Fibroblast of lung (primary cell): ENCODE measurements around the gene COBL. TPM values are rescaled to one million over a fixed set of nuclear protein-coding genes. Genes with fewer than 3 reads are reported as not detected.

Experiments
- DNase-seq, 2 donors: peaks; one replicate each; pipeline versions ENCODE4 v3.0.0 to v3.0.0-alpha.2; 2010; ENCODE audit warnings: low read depth in 2 of 2
- H2AFZ ChIP-seq: 2 replicates; pipeline ENCODE4 v1.5.1; 2012; ENCODE audit warnings: low read length, control low read depth, inconsistent platforms
- H3K27ac ChIP-seq: 2 replicates; pipeline ENCODE4 v1.5.1; 2011; ENCODE audit warnings: low read length, control low read depth; ENCODE audit not compliant: insufficient read depth
- H3K27me3 ChIP-seq: 2 replicates; pipeline ENCODE4 v1.5.1; 2011; ENCODE audit warnings: mild to moderate bottlenecking, low read length; ENCODE audit not compliant: control insufficient read depth, insufficient read depth
- H3K36me3 ChIP-seq: 2 replicates; pipeline ENCODE4 v1.5.1; 2011; ENCODE audit warnings: low read length; ENCODE audit not compliant: control insufficient read depth, insufficient read depth
- H3K4me1 ChIP-seq: 2 replicates; pipeline ENCODE4 v1.5.1; 2011; ENCODE audit warnings: low read length; ENCODE audit not compliant: control insufficient read depth, insufficient read depth; ENCODE audit errors: extremely low read depth
- H3K4me2 ChIP-seq: 2 replicates; pipeline ENCODE4 v1.5.1; 2011; ENCODE audit warnings: low read length, control low read depth; ENCODE audit not compliant: insufficient read depth; ENCODE audit errors: extremely low read depth
- H3K4me3 ChIP-seq, 4 experiments: fragments of 200-600 bp in 1 of 4; sonication (generic) in 1 of 4; replicated peaks in 1 of 4; 2 replicates each; pipeline ENCODE4 v1.5.1; 2011 to 2016; ENCODE audit warnings: low read length in 4 of 4, low read depth in 3 of 4, mild to moderate bottlenecking in 3 of 4, control low read depth in 2 of 4, inconsistent platforms in 1 of 4, mixed read lengths in 1 of 4; ENCODE audit not compliant: insufficient read depth in 1 of 4; ENCODE audit errors: control extremely low read depth in 1 of 4
- H3K79me2 ChIP-seq: 2 replicates; pipeline ENCODE4 v1.5.1; 2012; ENCODE audit warnings: mild to moderate bottlenecking, low read length, inconsistent platforms; ENCODE audit not compliant: control insufficient read depth, insufficient read depth
- H3K9ac ChIP-seq: 2 replicates; pipeline ENCODE4 v1.5.1; 2011; ENCODE audit warnings: mild to moderate bottlenecking, low read length, control low read depth; ENCODE audit not compliant: insufficient read depth
- H3K9me3 ChIP-seq: 2 replicates; pipeline ENCODE4 v1.5.1; 2012; ENCODE audit warnings: low read depth, low read length; ENCODE audit not compliant: control insufficient read depth, insufficient read depth
- H4K20me1 ChIP-seq: 2 replicates; pipeline ENCODE4 v1.5.1; 2011; ENCODE audit warnings: low read length; ENCODE audit not compliant: control insufficient read depth, insufficient read depth; ENCODE audit errors: extremely low read depth
- EZH2 ChIP-seq: IDR thresholded peaks from 2 replicates; pipeline ENCODE4 v1.5.1; 2012; ENCODE audit warnings: low read length, control low read depth, mild to moderate bottlenecking; ENCODE audit errors: missing control alignments
- polyA plus RNA-seq, 2 donors: library from polyadenylated mRNA; depleted of rRNA in 1 of 2; stranded (reverse) in 1 of 2; unstranded in 1 of 2; fragments of >200 nt; gene quantifications; 2 replicates each; pipeline ENCODE4 v1.2.1, GENCODE V29; 2011 to 2012; ENCODE audit warnings: missing spikeins in 1 of 2
- total RNA-seq: library from RNA; depleted of rRNA; stranded (reverse); fragments of >200 nt; gene quantifications from 2 replicates; pipeline ENCODE4 v1.2.1, GENCODE V29; 2014
- TF ChIP-seq, protein P1 (sequence below), 2 donors: IDR thresholded peaks in 1 of 2; conservative IDR thresholded peaks in 1 of 2; 1 replicate in 1 of 2; 2 replicates in 1 of 2; pipeline ENCODE4 v1.5.1; 2011 to 2012; ENCODE audit warnings: low read length in 2 of 2, control low read depth in 1 of 2, inconsistent platforms in 1 of 2, low read depth in 1 of 2, mild to moderate bottlenecking in 1 of 2

COBL gene
- total and polyA plus RNA-seq, 2 donors (not counting 1 experiment from before 2014, with no cell fraction given), result 0.10 to 0.33 TPM

DNA sequence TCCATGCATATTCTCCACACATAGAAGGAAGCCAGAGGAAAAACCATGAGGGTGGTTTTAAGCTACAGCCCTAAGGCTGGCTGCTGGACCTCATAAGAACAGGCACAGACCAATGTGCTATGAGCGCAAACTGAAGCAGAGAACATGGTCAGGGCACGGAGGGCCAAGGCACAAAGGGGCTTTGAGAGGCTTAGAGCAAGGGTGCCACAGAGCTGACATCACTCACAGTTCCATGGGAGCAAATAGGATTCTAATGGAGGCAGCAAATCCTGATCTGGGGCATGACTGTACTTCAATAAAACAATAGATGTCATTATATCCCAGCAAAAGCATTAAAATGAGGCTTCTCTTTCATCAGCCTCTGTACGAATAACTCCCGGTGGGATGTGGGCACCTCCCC, 162.4 kb downstream of the COBL start:
- H3K4me3 ChIP-seq, result no peak overlapping the region
- no peak overlapping the region for H3K4me2 ChIP-seq
- no peaks in the 10 kb centered on the region for H3K4me1 ChIP-seq
- no peaks in the 10 kb centered on the region for H4K20me1 ChIP-seq
- no peaks in the 10 kb centered on the region for H3K79me2 ChIP-seq
- H3K9ac ChIP-seq, result no peak overlapping the region
- no peak for DNase-seq
- H2AFZ ChIP-seq, result no peak overlapping the region
- H3K9me3 ChIP-seq, result no peaks in the 10 kb centered on the region
- H3K27ac ChIP-seq, result no peak overlapping the region
- no peaks in the 10 kb centered on the region for H3K27me3 ChIP-seq
- no peaks in the 10 kb centered on the region for H3K36me3 ChIP-seq
- TF ChIP-seq, protein P1, sequence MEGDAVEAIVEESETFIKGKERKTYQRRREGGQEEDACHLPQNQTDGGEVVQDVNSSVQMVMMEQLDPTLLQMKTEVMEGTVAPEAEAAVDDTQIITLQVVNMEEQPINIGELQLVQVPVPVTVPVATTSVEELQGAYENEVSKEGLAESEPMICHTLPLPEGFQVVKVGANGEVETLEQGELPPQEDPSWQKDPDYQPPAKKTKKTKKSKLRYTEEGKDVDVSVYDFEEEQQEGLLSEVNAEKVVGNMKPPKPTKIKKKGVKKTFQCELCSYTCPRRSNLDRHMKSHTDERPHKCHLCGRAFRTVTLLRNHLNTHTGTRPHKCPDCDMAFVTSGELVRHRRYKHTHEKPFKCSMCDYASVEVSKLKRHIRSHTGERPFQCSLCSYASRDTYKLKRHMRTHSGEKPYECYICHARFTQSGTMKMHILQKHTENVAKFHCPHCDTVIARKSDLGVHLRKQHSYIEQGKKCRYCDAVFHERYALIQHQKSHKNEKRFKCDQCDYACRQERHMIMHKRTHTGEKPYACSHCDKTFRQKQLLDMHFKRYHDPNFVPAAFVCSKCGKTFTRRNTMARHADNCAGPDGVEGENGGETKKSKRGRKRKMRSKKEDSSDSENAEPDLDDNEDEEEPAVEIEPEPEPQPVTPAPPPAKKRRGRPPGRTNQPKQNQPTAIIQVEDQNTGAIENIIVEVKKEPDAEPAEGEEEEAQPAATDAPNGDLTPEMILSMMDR (conservative IDR thresholded peaks at IDR 0.05 in 1 of 2, IDR thresholded peaks at IDR 0.05 in 1 of 2; ENCODE audit: low read depth in 1 of 2, low read length in 2 of 2), result no peak
- no peak for TF ChIP-seq EZH2

DNA sequence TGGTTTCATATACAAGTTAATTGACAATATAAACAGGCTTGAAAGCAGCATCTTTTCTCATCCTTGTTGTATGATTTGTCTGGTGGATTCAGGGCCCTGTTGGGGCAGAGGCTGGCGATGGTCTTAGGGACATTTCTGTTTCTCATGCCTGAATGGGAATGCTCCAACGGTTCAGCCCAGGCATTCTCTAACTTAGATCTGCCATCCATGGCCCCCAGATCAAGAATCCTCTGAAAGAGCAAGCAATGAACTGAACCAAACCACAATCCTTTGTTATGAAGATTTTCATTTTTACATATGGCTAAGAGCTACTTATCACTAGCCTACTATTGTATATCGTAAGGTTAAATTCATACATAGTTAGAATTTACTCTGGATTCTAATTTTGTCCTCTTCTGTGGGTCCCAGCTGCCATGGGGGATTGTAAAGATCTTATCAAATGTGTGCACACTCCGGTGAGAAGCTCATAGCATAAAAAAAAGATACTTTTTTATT, 163.9 kb downstream of the COBL start:
- H3K4me1 ChIP-seq, result no peaks in the 10 kb centered on the region

DNA sequence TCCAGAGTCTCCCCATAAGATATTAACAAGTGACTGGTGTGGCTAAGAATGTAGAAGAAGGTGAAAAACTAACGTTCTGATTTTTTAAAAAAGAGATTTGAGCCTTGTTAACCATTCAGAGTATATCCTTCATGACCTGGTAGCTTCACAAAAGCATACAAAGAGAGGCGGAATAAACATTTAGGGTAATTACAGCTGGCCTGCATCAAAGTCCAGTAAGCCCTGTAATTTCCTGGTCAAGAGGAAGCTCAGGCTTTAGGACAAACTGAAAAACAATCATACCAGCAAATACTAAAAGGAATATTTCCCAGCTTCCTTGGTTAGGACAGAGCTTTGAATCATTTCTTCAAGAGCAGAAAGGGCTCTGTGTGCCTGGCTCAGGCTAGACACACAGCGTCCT, 165.2 kb downstream of the COBL start:
- no peaks in the 10 kb centered on the region for H3K4me1 ChIP-seq
- H3K9ac ChIP-seq, result no peak overlapping the region
- no peak overlapping the region for H3K4me3 ChIP-seq
- no peaks in the 10 kb centered on the region for H3K27me3 ChIP-seq
- no peaks in the 10 kb centered on the region for H4K20me1 ChIP-seq
- H3K4me2 ChIP-seq, result no peak overlapping the region
- TF ChIP-seq EZH2, result no peak
- TF ChIP-seq, protein P1 (conservative IDR thresholded peaks at IDR 0.05 in 1 of 2, IDR thresholded peaks at IDR 0.05 in 1 of 2; ENCODE audit: low read depth in 1 of 2, low read length in 2 of 2), result no peak
- no peaks in the 10 kb centered on the region for H3K79me2 ChIP-seq
- no peak for DNase-seq
- H3K9me3 ChIP-seq, result no peaks in the 10 kb centered on the region
- H2AFZ ChIP-seq, result no peak overlapping the region
- H3K27ac ChIP-seq, result no peak overlapping the region
- no peaks in the 10 kb centered on the region for H3K36me3 ChIP-seq

More for the DNA sequence above, 163.9 kb downstream of the COBL start:
- no peak overlapping the region for H3K27ac ChIP-seq
- no peaks in the 10 kb centered on the region for H3K9me3 ChIP-seq
- H3K4me3 ChIP-seq, result no peak overlapping the region
- no peaks in the 10 kb centered on the region for H4K20me1 ChIP-seq
- TF ChIP-seq, protein P1 (conservative IDR thresholded peaks at IDR 0.05 in 1 of 2, IDR thresholded peaks at IDR 0.05 in 1 of 2; ENCODE audit: low read depth in 1 of 2, low read length in 2 of 2), result no peak
- no peaks in the 10 kb centered on the region for H3K27me3 ChIP-seq
- H3K9ac ChIP-seq, result no peak overlapping the region
- H3K36me3 ChIP-seq, result no peaks in the 10 kb centered on the region
- no peaks in the 10 kb centered on the region for H3K79me2 ChIP-seq
- DNase-seq, result no peak
- no peak overlapping the region for H2AFZ ChIP-seq
- no peak overlapping the region for H3K4me2 ChIP-seq
